H1 (cell line): ENCODE results near the gene PRICKLE3. TPM values are rescaled to one million over a fixed set of nuclear protein-coding genes. Genes with fewer than 3 reads are reported as not detected.

ENCODE experiments used
- CTCF ChIA-PET: fragments of 300-600 bp; sonication (Branson Sonifier 250); formaldehyde crosslinking; loops from one replicate; lab custom pipeline; 2021; ENCODE audit not compliant: partially characterized antibody; lab: Charles Lee
- POLR2A ChIA-PET: fragments of 300-600 bp; sonication (Branson Sonifier 250); formaldehyde crosslinking; loops from one replicate; lab custom pipeline; 2021; ENCODE audit warnings: inconsistent platforms; ENCODE audit not compliant: partially characterized antibody; lab: Charles Lee
- DNase-seq, 2 experiments: peaks; one replicate each; pipeline versions ENCODE4 v3.0.0 to v3.0.0-alpha.2; 2010 to 2022; ENCODE audit warnings: low spot score in 2 of 2, low read depth in 1 of 2, mixed read lengths in 1 of 2
- FAIRE-seq: peaks from 2 replicates; lab custom pipeline; 2011; peaks lifted over from hg19 to GRCh38; lab: Jason Lieb, UNC
- H2AFZ ChIP-seq: 2 replicates; pipeline ENCODE4 v1.8.1; 2012; ENCODE audit warnings: low read length, inconsistent platforms
- H2AK5ac ChIP-seq: 2 replicates; pipeline ENCODE4 v1.6.1; 2013; ENCODE audit warnings: low read depth, low read length
- H2BK120ac ChIP-seq: replicated peaks from 2 replicates; pipeline ENCODE3; 2013; ENCODE audit warnings: low read depth, low read length, inconsistent platforms
- H2BK12ac ChIP-seq: 2 replicates; pipeline ENCODE4 v1.6.1; 2013; ENCODE audit warnings: low read depth, low read length
- H2BK15ac ChIP-seq: 2 replicates; pipeline ENCODE4 v1.6.1; 2013; ENCODE audit warnings: low read length
- H2BK20ac ChIP-seq: 2 replicates; pipeline ENCODE4 v1.6.1; 2013; ENCODE audit warnings: low read length
- H2BK5ac ChIP-seq: 2 replicates; pipeline ENCODE4 v1.6.1; 2013; ENCODE audit warnings: low read depth, low read length
- H3K14ac ChIP-seq: 2 replicates; pipeline ENCODE4 v1.6.1; 2013; ENCODE audit warnings: inconsistent platforms; ENCODE audit not compliant: insufficient read length
- H3K18ac ChIP-seq: 2 replicates; pipeline ENCODE4 v1.6.1; 2013; ENCODE audit warnings: low read length; ENCODE audit errors: extremely low read depth
- H3K23ac ChIP-seq: 2 replicates; pipeline ENCODE4 v1.6.1; 2013; ENCODE audit warnings: inconsistent platforms; ENCODE audit not compliant: insufficient read length
- H3K23me2 ChIP-seq: 2 replicates; pipeline ENCODE4 v1.6.1; 2013; ENCODE audit warnings: low read depth, low read length
- H3K27ac ChIP-seq: 2 replicates; pipeline ENCODE4 v1.6.1; 2011; ENCODE audit warnings: low read depth, low read length, inconsistent platforms
- H3K27me3 ChIP-seq, 4 experiments: replicated peaks in 1 of 4; 1 replicate in 1 of 4; 2 replicates in 3 of 4; pipeline versions ENCODE4 v1.6.1 to v1.8.1; 2011 to 2013; ENCODE audit warnings: low read length in 3 of 4, mild to moderate bottlenecking in 3 of 4, inconsistent platforms in 2 of 4, mixed read lengths in 2 of 4, moderate library complexity in 1 of 4; ENCODE audit not compliant: control insufficient read depth in 3 of 4, insufficient read depth in 3 of 4; ENCODE audit errors: extremely low read depth in 1 of 4
- H3K36me3 ChIP-seq, 4 experiments: 2 replicates each; pipeline versions ENCODE4 v1.6.1 to v1.8.1; 2011 to 2013; ENCODE audit warnings: mild to moderate bottlenecking in 4 of 4, low read length in 3 of 4, moderate library complexity in 2 of 4, control low read depth in 1 of 4, inconsistent platforms in 1 of 4; ENCODE audit not compliant: insufficient read depth in 4 of 4, control insufficient read depth in 2 of 4
- H3K4ac ChIP-seq: replicated peaks from 2 replicates; pipeline ENCODE3; 2013; ENCODE audit warnings: low read length, low read depth, mixed read lengths, inconsistent platforms; ENCODE audit not compliant: insufficient read length
- H3K4me1 ChIP-seq, 4 experiments: replicated peaks in 1 of 4; 1 replicate in 1 of 4; 2 replicates in 3 of 4; pipeline versions ENCODE4 v1.6.1 to v1.8.1; 2011 to 2013; ENCODE audit warnings: low read length in 3 of 4, inconsistent platforms in 2 of 4, mixed read lengths in 1 of 4; ENCODE audit not compliant: insufficient read depth in 4 of 4, control insufficient read depth in 3 of 4
- H3K4me2 ChIP-seq, 2 experiments: 2 replicates each; pipeline versions ENCODE4 v1.6.1 to v1.8.1; 2011 to 2013; ENCODE audit warnings: low read depth in 2 of 2, low read length in 2 of 2, control low read depth in 1 of 2, inconsistent platforms in 1 of 2, mild to moderate bottlenecking in 1 of 2; ENCODE audit not compliant: insufficient read depth in 1 of 2
- H3K4me3 ChIP-seq, 4 experiments: fragments of 200-600, 300-600 bp in 1 of 4; sonication (generic), shearing (Covaris generic), sonication (Bioruptor Twin) in 1 of 4; 2 replicates each; pipeline versions ENCODE4 v1.5.1 to v1.8.1; 2011 to 2016; ENCODE audit warnings: low read length in 4 of 4, low read depth in 3 of 4, control low read depth in 2 of 4, inconsistent platforms in 2 of 4, mild to moderate bottlenecking in 2 of 4, mixed read lengths in 1 of 4, moderate library complexity in 1 of 4; ENCODE audit not compliant: insufficient read depth in 2 of 4; ENCODE audit errors: extremely low read depth in 1 of 4
- H3K56ac ChIP-seq: replicated peaks from 2 replicates; pipeline ENCODE3; 2013; ENCODE audit warnings: low read depth, mild to moderate bottlenecking, mixed read lengths, low read length, inconsistent platforms; ENCODE audit not compliant: insufficient read length
- H3K79me1 ChIP-seq: 2 replicates; pipeline ENCODE4 v1.6.1; 2013; ENCODE audit warnings: low read depth, low read length, control low read depth
- H3K79me2 ChIP-seq, 2 experiments: 2 replicates each; pipeline versions ENCODE4 v1.6.1 to v1.8.1; 2012 to 2013; ENCODE audit warnings: low read length in 2 of 2, mild to moderate bottlenecking in 2 of 2, inconsistent platforms in 1 of 2; ENCODE audit not compliant: insufficient read depth in 2 of 2, control insufficient read depth in 1 of 2
- H3K9ac ChIP-seq, 4 experiments: replicated peaks in 1 of 4; 1 replicate in 1 of 4; 2 replicates in 3 of 4; pipeline versions ENCODE4 v1.6.1 to v1.8.1; 2011 to 2013; ENCODE audit warnings: low read depth in 3 of 4, low read length in 3 of 4, control low read depth in 2 of 4, mild to moderate bottlenecking in 2 of 4, moderate library complexity in 2 of 4, inconsistent platforms in 1 of 4; ENCODE audit errors: extremely low read depth in 1 of 4
- H3K9me3 ChIP-seq, 2 experiments: 2 replicates each; pipeline versions ENCODE4 v1.6.1 to v1.8.1; 2012 to 2013; ENCODE audit warnings: mild to moderate bottlenecking in 2 of 2, moderate library complexity in 2 of 2, control low read depth in 1 of 2, inconsistent platforms in 1 of 2, low read depth in 1 of 2, low read length in 1 of 2, mixed read lengths in 1 of 2; ENCODE audit not compliant: insufficient read depth in 2 of 2
- H4K20me1 ChIP-seq, 2 experiments: replicated peaks in 1 of 2; 2 replicates each; pipeline versions ENCODE3 to v1.8.1; 2011 to 2013; ENCODE audit warnings: inconsistent platforms in 2 of 2, low read length in 2 of 2, mild to moderate bottlenecking in 1 of 2; ENCODE audit not compliant: insufficient read depth in 2 of 2, control insufficient read depth in 1 of 2
- H4K5ac ChIP-seq: 2 replicates; pipeline ENCODE4 v1.6.1; 2013; ENCODE audit warnings: low read length, low read depth, mixed read lengths, inconsistent platforms; ENCODE audit not compliant: insufficient read length
- H4K8ac ChIP-seq: 2 replicates; pipeline ENCODE4 v1.8.0; 2013; ENCODE audit warnings: mild to moderate bottlenecking, moderate library complexity, low read length, inconsistent platforms; ENCODE audit not compliant: insufficient read depth; ENCODE audit errors: extremely low read depth
- H4K91ac ChIP-seq: replicated peaks from 2 replicates; pipeline ENCODE3; 2013; ENCODE audit warnings: low read length, mixed read lengths, inconsistent platforms; ENCODE audit not compliant: insufficient read length
- EGR1 ChIP-seq: IDR thresholded peaks from 2 replicates; pipeline ENCODE4 v1.6.1; 2011; ENCODE audit warnings: low read depth, low read length, borderline replicate concordance
- GTF2F1 ChIP-seq: IDR thresholded peaks from 2 replicates; pipeline ENCODE4 v1.6.1; 2012; ENCODE audit warnings: low read depth, low read length, improper control_type of control experiment, borderline replicate concordance
- HDAC6 ChIP-seq: IDR thresholded peaks from one replicate; pipeline ENCODE4 v1.7.1; 2012; ENCODE audit warnings: low read depth, mild to moderate bottlenecking, inconsistent platforms, low read length, moderate library complexity
- KDM5A ChIP-seq: fragments of 200-600 bp; IDR thresholded peaks from 2 replicates; pipeline ENCODE4 v1.7.1; 2012; ENCODE audit warnings: mild to moderate bottlenecking, low read length, inconsistent platforms, mixed read lengths
- MAFK ChIP-seq: IDR thresholded peaks from 2 replicates; pipeline ENCODE4 v1.6.1; 2012; ENCODE audit warnings: low read depth, mild to moderate bottlenecking, improper control_type of control experiment, low read length
- POLR2AphosphoS5 ChIP-seq: IDR thresholded peaks from 2 replicates; pipeline ENCODE4 v1.6.1; 2011; ENCODE audit warnings: low read depth, low read length
- RXRA ChIP-seq: IDR thresholded peaks from 2 replicates; pipeline ENCODE4 v1.6.1; 2011; ENCODE audit warnings: low read depth, mild to moderate bottlenecking, low read length, moderate library complexity; ENCODE audit not compliant: insufficient read depth
- SIRT6 ChIP-seq: IDR thresholded peaks from one replicate; pipeline ENCODE4 v1.7.1; 2012; ENCODE audit warnings: low read length, inconsistent platforms
- SIX5 ChIP-seq: IDR thresholded peaks from 2 replicates; pipeline ENCODE4 v1.6.1; 2011; ENCODE audit warnings: mild to moderate bottlenecking, low read depth, low read length
- TEAD4 ChIP-seq: IDR thresholded peaks from 2 replicates; pipeline ENCODE4 v1.6.1; 2012; ENCODE audit warnings: low read depth, low read length, inconsistent platforms, mixed read lengths
- YY1 ChIP-seq: IDR thresholded peaks from 2 replicates; pipeline ENCODE4 v1.6.1; 2011; ENCODE audit warnings: low read depth, mild to moderate bottlenecking, low read length
- WGBS, 2 experiments: shearing (Covaris generic) in 1 of 2; methylation state at CpG; one replicate each; pipeline versions ENCODE4 v1.1.6 to v1.1.7; 2013 to 2015; ENCODE audit warnings: low lambda C conversion rate in 2 of 2, mixed read lengths in 2 of 2, inconsistent platforms in 1 of 2, low coverage in 1 of 2, missing lambda C conversion rate in 1 of 2; ENCODE audit not compliant: insufficient replicate concordance in 2 of 2, insufficient coverage in 1 of 2, insufficient read length in 1 of 2; ENCODE audit errors: extremely low coverage in 1 of 2, missing lambda C conversion rate in 1 of 2; 5-methylcytosine and 5-hydroxymethylcytosine counted together
- polyA plus RNA-seq, 7 experiments: library from polyadenylated mRNA; depleted of rRNA in 3 of 7; stranded (reverse) in 5 of 7; unstranded in 2 of 7; fragments of >200 nt in 5 of 7; fragments of 200-250 nt in 2 of 7; gene quantifications; 1 replicate in 5 of 7; 2 replicates in 1 of 7; 4 replicates in 1 of 7; pipeline versions ENCODE4 v1.2.1 to v1.2.3, GENCODE V29; 2011 to 2013; ENCODE audit warnings: missing spikeins in 2 of 7, mixed read lengths in 2 of 7
- total RNA-seq: library from RNA; stranded (reverse); fragmentation: NEBNext Ultra II Directional; extraction: Animal tissue kit (Norgen Biotek cat#: 25700); gene quantifications from 2 replicates; pipeline ENCODE4 v1.2.1, GENCODE V29; 2021
- TF ChIP-seq, protein P1 (sequence below), 3 experiments: IDR thresholded peaks; 1 replicate in 2 of 3; 2 replicates in 1 of 3; pipeline versions ENCODE4 v1.5.1 to v1.6.1; 2011; ENCODE audit warnings: low read length in 3 of 3, mild to moderate bottlenecking in 3 of 3, inconsistent platforms in 2 of 3, low read depth in 1 of 3, moderate library complexity in 1 of 3; ENCODE audit not compliant: insufficient read depth in 1 of 3; ENCODE audit errors: control extremely low read depth in 1 of 3
- TF ChIP-seq, protein P2 (sequence below): IDR thresholded peaks from 2 replicates; pipeline ENCODE4 v1.6.1; 2012; ENCODE audit warnings: inconsistent platforms

The PRICKLE3 gene
- total and polyA plus RNA-seq, 2 of the 8 experiments (the other 6 are each of a cell fraction or from before 2014, with no cell fraction given) = 9.1 to 10.6 TPM

DNA sequence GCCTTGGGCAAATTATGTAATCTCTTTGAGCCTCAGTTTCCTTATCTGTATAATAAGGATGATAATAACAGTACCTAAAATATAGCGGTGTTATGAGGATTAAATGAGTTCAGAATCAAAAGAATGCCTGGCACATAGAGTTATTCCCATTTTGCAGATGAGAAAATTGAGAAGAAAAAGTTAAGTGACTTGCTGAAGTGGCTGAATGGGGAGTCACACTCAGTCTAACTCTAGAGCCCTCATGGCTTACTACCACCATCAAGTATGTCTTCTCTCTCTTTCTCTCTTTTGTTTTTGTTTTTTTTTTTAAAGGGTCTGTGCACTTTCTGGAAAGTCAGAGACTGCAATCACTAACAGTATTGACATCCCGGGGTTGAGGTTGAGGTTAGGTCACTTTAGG is 46.4 kb upstream of the PRICKLE3 start:
- peaks cover 0 to 7% (median 3%) of the 10 kb centered on the region in 4 experiments; a peak in 2 of 7 replicates for H3K4me1 ChIP-seq
- CTCF ChIA-PET = interaction anchor here (0.6 kb wide), 1 partner anchor 126 kb away, joined by 3 read pairs; no protein-coding TSS in a partner anchor
- no peak overlapping the region for H3K23ac ChIP-seq
- no peaks in the 10 kb centered on the region for H3K27me3 ChIP-seq
- no peak overlapping the region for H4K91ac ChIP-seq
- no peak overlapping the region for H3K56ac ChIP-seq
- H3K4ac ChIP-seq = no peak overlapping the region
- H2BK120ac ChIP-seq = no peak overlapping the region
- no peaks in the 10 kb centered on the region for H3K79me1 ChIP-seq
- FAIRE-seq (no peak), DNase-seq (no peak)
- no peak overlapping the region for H3K4me2 ChIP-seq
- H3K14ac ChIP-seq = no peak overlapping the region
- H2AK5ac ChIP-seq = no peak overlapping the region
- H4K5ac ChIP-seq = no peak overlapping the region
- WGBS, 2 experiments = 93% methylated on average over 2 of the region's 2 CpGs; no CpG with 5 or more reads in 1 of the 2 experiments
- H2BK12ac ChIP-seq = no peak overlapping the region
- no peaks in the 10 kb centered on the region for H4K20me1 ChIP-seq
- H3K23me2 ChIP-seq = peaks cover 9% of the 10 kb centered on the region; the same call in 1 of the 2 replicates
- H3K27ac ChIP-seq = no peak overlapping the region
- H2BK20ac ChIP-seq = no peak overlapping the region
- H3K9me3 ChIP-seq = no peaks in the 10 kb centered on the region
- no peak overlapping the region for H3K18ac ChIP-seq
- no peak overlapping the region for H3K4me3 ChIP-seq
- no peaks in the 10 kb centered on the region for H3K36me3 ChIP-seq
- no peak overlapping the region for H2BK15ac ChIP-seq
- no peaks in the 10 kb centered on the region for H3K79me2 ChIP-seq
- POLR2A ChIA-PET = interaction anchor here (0.6 kb wide), 1 partner anchor 879 kb away, joined by 3 read pairs; no protein-coding TSS in a partner anchor
- H4K8ac ChIP-seq = no peak overlapping the region
- no peak overlapping the region for H2BK5ac ChIP-seq
- H3K9ac ChIP-seq = no peak overlapping the region
- H2AFZ ChIP-seq = no peak overlapping the region
- TF ChIP-seq SIRT6 (no peak), MAFK (no peak), RXRA (no peak), HDAC6 (no peak), KDM5A (no peak), SIX5 (no peak), TEAD4 (no peak), YY1 (no peak), GTF2F1 (no peak), POLR2AphosphoS5 (no peak), EGR1 (no peak)
- TF ChIP-seq, protein P1, sequence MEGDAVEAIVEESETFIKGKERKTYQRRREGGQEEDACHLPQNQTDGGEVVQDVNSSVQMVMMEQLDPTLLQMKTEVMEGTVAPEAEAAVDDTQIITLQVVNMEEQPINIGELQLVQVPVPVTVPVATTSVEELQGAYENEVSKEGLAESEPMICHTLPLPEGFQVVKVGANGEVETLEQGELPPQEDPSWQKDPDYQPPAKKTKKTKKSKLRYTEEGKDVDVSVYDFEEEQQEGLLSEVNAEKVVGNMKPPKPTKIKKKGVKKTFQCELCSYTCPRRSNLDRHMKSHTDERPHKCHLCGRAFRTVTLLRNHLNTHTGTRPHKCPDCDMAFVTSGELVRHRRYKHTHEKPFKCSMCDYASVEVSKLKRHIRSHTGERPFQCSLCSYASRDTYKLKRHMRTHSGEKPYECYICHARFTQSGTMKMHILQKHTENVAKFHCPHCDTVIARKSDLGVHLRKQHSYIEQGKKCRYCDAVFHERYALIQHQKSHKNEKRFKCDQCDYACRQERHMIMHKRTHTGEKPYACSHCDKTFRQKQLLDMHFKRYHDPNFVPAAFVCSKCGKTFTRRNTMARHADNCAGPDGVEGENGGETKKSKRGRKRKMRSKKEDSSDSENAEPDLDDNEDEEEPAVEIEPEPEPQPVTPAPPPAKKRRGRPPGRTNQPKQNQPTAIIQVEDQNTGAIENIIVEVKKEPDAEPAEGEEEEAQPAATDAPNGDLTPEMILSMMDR (IDR thresholded peaks at IDR 0.05; ENCODE audit: control extremely low read depth in 1 of 3, insufficient read depth in 1 of 3, low read depth in 1 of 3, low read length in 3 of 3) = no peak
- TF ChIP-seq, protein P2, sequence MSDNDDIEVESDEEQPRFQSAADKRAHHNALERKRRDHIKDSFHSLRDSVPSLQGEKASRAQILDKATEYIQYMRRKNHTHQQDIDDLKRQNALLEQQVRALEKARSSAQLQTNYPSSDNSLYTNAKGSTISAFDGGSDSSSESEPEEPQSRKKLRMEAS = no peak
